GM18907 (cell line): ENCODE results near the gene CUX1.
"Not testable (repeated sequence)": the region's sequence is repeated elsewhere in the genome, so short reads cannot be mapped to it uniquely, and the experiment has no call there.

Source experiments
- ATAC-seq: cut with Tn5 transposase; IDR thresholded peaks from one replicate; pipeline ENCODE4 v1.9.1; 2021; ENCODE audit warnings: mild to moderate bottlenecking, moderate library complexity; ENCODE audit not compliant: unreplicated experiment

Gene CUX1

DNA sequence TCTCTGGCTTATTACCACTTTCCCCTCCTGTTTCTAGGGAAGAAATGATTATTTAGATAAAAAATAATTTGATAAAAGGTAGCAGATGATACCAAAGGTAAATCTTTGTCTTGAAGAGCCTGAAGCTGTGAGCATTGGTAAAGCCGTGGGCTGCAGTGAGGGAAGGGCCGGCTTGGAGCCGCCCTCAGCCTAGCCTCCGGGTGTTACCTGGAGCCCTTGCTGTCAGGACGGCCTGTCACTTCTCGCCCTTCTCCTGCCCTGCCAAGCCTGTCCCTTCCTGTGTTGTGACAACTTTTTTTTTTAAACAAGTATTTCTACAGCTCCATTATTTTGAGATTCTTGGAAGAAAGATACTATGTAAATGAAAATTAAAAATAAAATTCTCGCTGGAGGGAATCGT, 7.0 kb downstream of the CUX1 start:
- ATAC-seq: no peak

DNA sequence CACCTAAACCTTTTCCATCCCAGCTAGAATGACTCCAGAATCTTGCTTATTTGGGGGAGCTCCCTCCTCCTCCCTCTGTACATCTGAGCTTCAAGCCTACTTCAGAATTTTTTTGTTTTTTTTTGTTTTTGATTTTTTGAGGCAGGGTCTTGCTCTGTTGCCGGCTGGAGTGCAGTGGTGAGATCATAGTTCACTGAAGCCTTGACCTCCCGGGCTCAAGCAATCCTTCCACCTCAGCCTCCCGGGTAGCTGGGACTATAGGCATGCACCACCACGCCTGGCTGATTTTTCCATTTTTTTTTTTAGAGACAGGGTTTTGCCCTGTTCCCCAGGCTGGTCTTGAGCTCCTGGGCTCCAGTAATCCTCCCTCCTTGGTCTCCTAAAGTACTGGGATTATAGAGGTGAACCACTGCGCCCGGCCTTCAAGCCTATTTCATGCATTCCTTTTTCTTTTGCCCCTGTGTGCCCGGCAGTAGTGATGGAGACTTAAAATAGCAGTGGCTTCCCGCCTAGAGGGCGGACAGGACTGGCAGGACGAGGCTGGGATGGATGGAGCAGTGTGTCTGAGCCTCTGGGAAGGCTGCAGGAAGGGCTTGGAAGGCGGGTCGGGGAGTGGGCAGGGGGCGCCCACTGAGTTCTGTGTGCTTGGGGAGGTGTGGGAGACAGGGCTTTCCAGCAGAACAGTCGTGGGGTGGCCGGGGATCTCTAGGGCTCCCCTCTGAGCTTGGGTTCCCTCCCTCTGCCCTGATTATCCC, 8.8 kb downstream of the CUX1 start:
- ATAC-seq: no peak

DNA sequence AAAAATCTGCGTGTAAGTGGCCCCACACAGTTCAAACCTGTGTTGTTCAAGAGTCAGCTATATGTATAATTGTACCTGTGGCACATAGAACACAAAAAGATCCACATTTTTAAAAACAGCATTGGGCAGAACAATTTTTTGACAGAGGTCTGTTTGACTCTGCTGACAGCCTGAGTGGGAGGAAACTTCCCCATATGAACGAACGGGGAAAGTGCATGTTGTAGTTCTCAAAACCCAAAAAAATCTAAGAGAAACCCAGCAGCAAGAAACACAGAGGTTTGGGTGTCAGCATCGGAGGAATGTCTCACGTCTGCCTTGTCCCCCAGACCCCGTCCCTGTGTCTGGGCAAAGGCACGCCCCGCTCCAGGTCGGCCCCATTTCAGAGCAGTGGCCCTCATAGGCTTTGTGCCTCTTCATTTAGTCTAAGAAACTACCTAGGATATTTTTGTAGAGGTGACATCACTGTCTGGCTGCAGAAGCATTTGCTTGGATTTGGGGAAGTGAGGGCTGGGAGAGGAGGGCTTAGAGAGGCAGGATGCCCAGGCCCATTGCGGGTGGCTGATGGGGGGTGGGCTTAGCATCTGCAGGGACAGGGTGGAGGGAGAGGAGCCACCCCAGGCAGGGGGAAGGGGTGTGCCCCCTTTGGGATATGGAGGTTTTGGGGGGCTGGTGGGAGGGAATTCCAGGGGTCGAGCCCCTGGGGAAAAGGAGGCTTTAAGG, 11.0 kb downstream of the CUX1 start:
- no peak for ATAC-seq

DNA sequence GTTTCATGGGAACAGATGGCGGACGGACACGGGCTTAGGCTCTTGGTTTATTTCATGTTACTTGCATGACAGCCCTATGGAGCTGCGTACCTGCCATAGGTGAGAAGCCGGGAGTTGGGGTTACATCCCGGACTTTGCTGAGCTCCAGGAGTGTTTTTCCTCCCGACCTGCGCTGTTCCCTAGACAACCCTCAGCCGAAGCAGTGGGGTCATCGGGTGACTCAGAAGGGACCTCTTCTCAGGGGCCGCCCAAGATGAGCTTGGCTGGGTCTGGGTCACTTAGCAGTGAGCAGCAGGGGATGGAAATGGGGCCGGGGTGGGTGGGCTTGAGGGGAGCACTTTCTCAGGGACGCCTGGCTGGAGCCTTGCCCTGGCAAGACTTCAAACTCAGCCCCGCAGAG, 11.9 kb downstream of the CUX1 start:
- ATAC-seq: no peak

- no peak for ATAC-seq
These were observed 12.4 kb downstream of the CUX1 start for GRCh38 chr7:101829821-101830220.

DNA sequence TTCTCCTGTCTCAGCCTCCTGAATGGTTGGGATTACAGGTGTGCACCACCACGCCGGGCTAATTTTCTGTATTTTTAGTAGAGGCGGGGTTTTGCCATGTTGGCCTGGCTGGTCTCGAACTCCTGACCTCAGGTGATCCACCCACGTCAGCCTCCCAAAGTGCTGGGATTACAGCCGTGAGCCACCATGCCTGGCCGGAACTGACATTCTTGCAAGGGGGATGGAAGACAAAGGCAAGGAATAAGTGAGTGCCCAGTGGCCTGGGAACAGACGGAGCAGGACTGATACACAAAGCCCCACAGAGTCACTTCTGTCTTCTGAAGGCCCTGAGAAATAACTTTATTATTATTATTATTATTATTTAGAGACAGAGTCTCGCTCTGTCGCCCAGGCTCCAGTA, 14.0 kb downstream of the CUX1 start:
- ATAC-seq: not testable (repeated sequence)

GRCh38 chr7:101832205-101832631, 14.8 kb downstream of the CUX1 start:
- no peak for ATAC-seq

- ATAC-seq: no peak
These were observed 15.4 kb downstream of the CUX1 start for GRCh38 chr7:101832685-101833375.

GRCh38 chr7:101833799-101834198, 16.4 kb downstream of the CUX1 start:
- no peak for ATAC-seq

GRCh38 chr7:101835136-101835535, 17.7 kb downstream of the CUX1 start:
- ATAC-seq: no peak

DNA sequence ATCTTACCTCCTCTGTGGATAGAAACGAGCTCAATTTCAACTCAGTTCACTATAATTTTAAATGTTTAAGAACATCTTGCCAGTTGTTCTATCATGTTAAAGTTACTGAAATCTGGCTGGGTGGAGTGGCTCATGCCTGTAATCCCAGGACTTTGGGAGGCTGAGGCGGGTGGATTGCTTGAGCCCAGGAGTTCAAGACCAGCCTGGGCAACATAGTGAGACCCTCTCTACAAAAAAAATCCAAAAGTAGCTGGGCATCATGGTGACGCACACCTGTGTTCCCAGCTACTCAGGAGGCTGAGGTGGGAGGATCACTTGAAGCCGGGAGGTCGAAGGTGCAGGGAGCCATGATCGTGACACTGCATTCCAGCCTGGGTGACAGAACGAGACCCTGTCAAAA, 20.0 kb downstream of the CUX1 start:
- not testable (repeated sequence) for ATAC-seq

- ATAC-seq: no peak
These were observed 21.5 kb downstream of the CUX1 start for GRCh38 chr7:101838837-101839483.

GRCh38 chr7:101841328-101841727, 23.9 kb downstream of the CUX1 start:
- no peak for ATAC-seq

GRCh38 chr7:101843293-101844271, 26.2 kb downstream of the CUX1 start:
- no peak for ATAC-seq

GRCh38 chr7:101845974-101846373, 28.5 kb downstream of the CUX1 start:
- ATAC-seq: no peak

DNA sequence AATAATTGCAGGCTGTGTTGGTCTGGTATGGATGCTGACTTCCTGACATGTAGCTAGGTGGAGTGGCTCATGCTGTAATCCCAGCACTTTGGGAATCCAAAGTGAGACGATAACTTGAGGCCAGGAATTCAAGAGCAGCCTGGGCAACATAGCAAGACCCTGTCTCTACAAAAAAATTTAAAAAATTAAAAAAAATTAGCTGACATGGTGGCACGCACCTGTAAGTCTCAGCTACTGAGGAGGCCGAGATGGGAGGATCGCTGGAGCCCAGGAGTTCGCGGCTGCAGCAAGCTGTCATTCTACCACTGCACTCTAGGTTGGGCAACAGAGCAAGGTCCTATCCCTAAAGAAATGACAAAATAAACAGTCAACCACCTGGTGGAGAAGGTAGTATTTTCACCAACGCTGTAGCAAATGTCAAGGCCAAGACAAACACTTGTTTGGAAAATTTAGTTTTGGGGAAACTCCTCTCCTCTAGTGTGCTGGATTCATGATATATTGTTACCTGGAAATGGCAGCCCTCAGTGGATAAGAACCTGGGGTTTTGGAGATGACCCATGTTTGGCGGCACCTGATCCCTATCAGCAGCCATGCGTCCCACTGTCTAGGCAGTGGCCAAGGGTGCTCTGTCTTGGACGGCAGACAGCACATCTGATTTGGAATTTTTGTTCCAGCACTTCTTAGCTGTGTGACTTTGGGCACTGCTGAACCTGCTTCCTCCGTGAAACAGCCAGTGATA, 29.5 kb downstream of the CUX1 start:
- ATAC-seq: no peak

- ATAC-seq: no peak
These were observed 31.0 kb downstream of the CUX1 start for GRCh38 chr7:101848208-101848951.

- not testable (repeated sequence) for ATAC-seq
These were observed 31.9 kb downstream of the CUX1 start for GRCh38 chr7:101849314-101849713.

- ATAC-seq: not testable (repeated sequence)
These were observed 34.9 kb downstream of the CUX1 start for GRCh38 chr7:101852364-101852763.
